ENCODE results near the gene LRRC15. TPM values are rescaled to one million over a fixed set of nuclear protein-coding genes. Genes with fewer than 3 reads are reported as not detected.

The LRRC15 gene
- total RNA-seq, 1 experiment from 2014 or later = 0.28 TPM

- no peak overlapping the region for H3K27ac ChIP-seq (ENCODE audit: low read length)
Measured at GRCh38 chr3:194325424-194326153, 44.0 kb downstream of the LRRC15 start.

More at GRCh38 chr3:194325424-194326153, 44.0 kb downstream of the LRRC15 start:
- BruUV-seq (replicated peaks) = no TSS peak
- in situ Hi-C loops (cut with HindIII; ENCODE audit: low pct_unique_long_range_greater_than_20kb, low sequenced_read_pairs) (no loop called here), intact Hi-C loops (cut with micrococcal nuclease; ENCODE audit: unreplicated experiment) (no loop called here)
- CTCF ChIA-PET = interaction anchor here (0.7 kb wide), 1 partner anchor 565 kb away, joined by 3 read pairs; no protein-coding TSS in a partner anchor
- Histone ChIP-seq H3K4me3 (ENCODE audit: low read depth in 2 of 2, low read length in 2 of 2) (no peak overlapping the region), H3K36me3 (ENCODE audit: control insufficient read depth, insufficient read depth, low read length) (no peaks in the 10 kb centered on the region), H3K27me3 (ENCODE audit: control insufficient read depth, insufficient read depth, low read length) (no peaks in the 10 kb centered on the region), H3K9me3 (ENCODE audit: control insufficient read depth, insufficient read depth, low read depth, low read length) (no peaks in the 10 kb centered on the region), H3K4me1 (ENCODE audit: control insufficient read depth, insufficient read depth, low read length) (peaks cover 8% of the 10 kb centered on the region; the same call in 1 of the 2 replicates)
- no peak for TF ChIP-seq POLR2AphosphoS5 (IDR thresholded peaks at IDR 0.05; ENCODE audit: low read depth, low read length)
- no peak for TF ChIP-seq CTCF (IDR thresholded peaks at IDR 0.05)
- no peak for TF ChIP-seq SIN3A (IDR thresholded peaks at IDR 0.05; ENCODE audit: borderline replicate concordance, insufficient read depth, low read depth, low read length)
- TF ChIP-seq REST (IDR thresholded peaks at IDR 0.05; ENCODE audit: insufficient read depth in 1 of 2, low read depth in 2 of 2, low read length in 1 of 2) = no peak
- no peak for TF ChIP-seq TCF7L2 (IDR thresholded peaks at IDR 0.05; ENCODE audit: low read depth, low read length)
- POLR2A ChIA-PET = interaction anchor here (0.7 kb wide), 1 partner anchor 191 kb away, joined by 3 read pairs; no protein-coding TSS in a partner anchor
- ATAC-seq = no peak
- DNase-seq (ENCODE audit: low read depth, low spot score) = no peak
